Transverse colon (tissue), 4 donors: ENCODE results near the gene NKX1-1. TPM values are rescaled to one million over a fixed set of nuclear protein-coding genes. Genes with fewer than 3 reads are reported as not detected.

Experiments
- DNase-seq: peaks from one replicate; pipeline ENCODE4 v3.0.0-alpha.2; 2019
- H3K27ac ChIP-seq, 4 donors: fragments of 200-600 bp; sonication (generic); 2 replicates each; pipeline ENCODE4 v1.5.1; 2016 to 2018; ENCODE audit warnings: inconsistent platforms in 4 of 4
- H3K27me3 ChIP-seq: fragments of 200-600 bp; sonication (generic); 2 replicates; pipeline ENCODE4 v1.5.1; 2017; ENCODE audit warnings: inconsistent platforms
- H3K36me3 ChIP-seq, 4 donors: fragments of 200-600 bp; sonication (generic); 2 replicates each; pipeline ENCODE4 v1.5.1; 2017 to 2019; ENCODE audit warnings: inconsistent platforms in 4 of 4
- H3K4me1 ChIP-seq, 4 donors: fragments of 200-600 bp; sonication (generic); 2 replicates each; pipeline ENCODE4 v1.5.1; 2017 to 2020; ENCODE audit warnings: inconsistent platforms in 4 of 4
- H3K4me3 ChIP-seq, 4 donors: fragments of 200-600 bp; sonication (generic); 1 replicate in 1 of 4; 2 replicates in 3 of 4; pipeline versions ENCODE4 v1.5.1 to v1.6.1; 2017 to 2019; ENCODE audit warnings: inconsistent platforms in 4 of 4
- H3K9me3 ChIP-seq, 2 donors: fragments of 200-600 bp; sonication (generic); 2 replicates each; pipeline ENCODE4 v1.5.1; 2017 to 2019; ENCODE audit warnings: inconsistent platforms in 2 of 2
- CTCF ChIP-seq, 5 experiments: fragments of 200-600 bp in 3 of 5; fragments of 450-650 bp in 2 of 5; sonication (generic) in 3 of 5; IDR thresholded peaks; 1 replicate in 2 of 5; 2 replicates in 3 of 5; pipeline ENCODE4 v1.5.1; 2016 to 2017; ENCODE audit warnings: antibody characterized with exemption in 5 of 5, inconsistent platforms in 3 of 5, mild to moderate bottlenecking in 2 of 5, moderate library complexity in 1 of 5
- EP300 ChIP-seq: sonication (generic); formaldehyde crosslinking; IDR thresholded peaks from one replicate; pipeline ENCODE4 v1.6.1; 2017; ENCODE audit warnings: antibody characterized with exemption, low read depth
- POLR2A ChIP-seq: fragments of 450-650 bp; IDR thresholded peaks from one replicate; pipeline ENCODE4 v1.6.1; 2016; ENCODE audit warnings: antibody characterized with exemption, mild to moderate bottlenecking, moderate library complexity
- POLR2AphosphoS5 ChIP-seq, 3 donors: sonication (generic); formaldehyde crosslinking; IDR thresholded peaks; one replicate each; pipeline ENCODE4 v1.6.1; 2016; ENCODE audit warnings: antibody characterized with exemption in 3 of 3
- WGBS, 2 donors: methylation state at CpG; one replicate each; pipeline ENCODE4 v1.1.5; 2018; ENCODE audit warnings: low coverage in 1 of 2; 5-methylcytosine and 5-hydroxymethylcytosine counted together
- in situ Hi-C, 4 donors: fragments of 200-750 bp; cut with MboI; loops; one replicate each; pipeline versions ENCODE4 v1.15.0 to v1.15.1; 2017; ENCODE audit warnings: low sequenced_read_pairs in 3 of 4, low pct_ligation_motif_present in 1 of 4, low pct_unique_long_range_greater_than_20kb in 1 of 4
- intact Hi-C: fragments of 100-400 bp; cut with DNase I; formaldehyde crosslinking; loops from one replicate; pipeline ENCODE4 v1.15.1; 2023; ENCODE audit warnings: low total_unique reads
- total RNA-seq, 4 donors: library from RNA; depleted of rRNA; stranded (reverse); fragments of >200 nt; gene quantifications; one replicate each; pipeline ENCODE4 v1.1.0, GENCODE V29; 2016

Gene NKX1-1
- total RNA-seq, 4 donors from 2014 or later, result not detected

GRCh38 chr4:1400191-1400805, 5.9 kb downstream of the NKX1-1 start:
- no peak for DNase-seq
- no peak overlapping the region for H3K4me3 ChIP-seq
- no peak for TF ChIP-seq CTCF (IDR thresholded peaks at IDR 0.05)
- TF ChIP-seq EP300, result no peak
- no peak for TF ChIP-seq POLR2A
- TF ChIP-seq POLR2AphosphoS5 (IDR thresholded peaks at IDR 0.05), result no peak
- intact Hi-C loops (no loop called here), in situ Hi-C loops (no loop called here)
- peaks cover 58% of the 10 kb centered on the region for H3K27me3 ChIP-seq
- peaks cover 0 to 21% (median 2%) of the 10 kb centered on the region in 4 donors for H3K4me1 ChIP-seq
- no peak overlapping the region for H3K27ac ChIP-seq
- H3K9me3 ChIP-seq, result peaks cover 0 to 3% of the 10 kb centered on the region in 2 donors
- H3K36me3 ChIP-seq, result no peaks in the 10 kb centered on the region
- 79 to 100% methylated on average over 1 to 11 of the region's 11 CpGs for WGBS, 2 donors

DNA sequence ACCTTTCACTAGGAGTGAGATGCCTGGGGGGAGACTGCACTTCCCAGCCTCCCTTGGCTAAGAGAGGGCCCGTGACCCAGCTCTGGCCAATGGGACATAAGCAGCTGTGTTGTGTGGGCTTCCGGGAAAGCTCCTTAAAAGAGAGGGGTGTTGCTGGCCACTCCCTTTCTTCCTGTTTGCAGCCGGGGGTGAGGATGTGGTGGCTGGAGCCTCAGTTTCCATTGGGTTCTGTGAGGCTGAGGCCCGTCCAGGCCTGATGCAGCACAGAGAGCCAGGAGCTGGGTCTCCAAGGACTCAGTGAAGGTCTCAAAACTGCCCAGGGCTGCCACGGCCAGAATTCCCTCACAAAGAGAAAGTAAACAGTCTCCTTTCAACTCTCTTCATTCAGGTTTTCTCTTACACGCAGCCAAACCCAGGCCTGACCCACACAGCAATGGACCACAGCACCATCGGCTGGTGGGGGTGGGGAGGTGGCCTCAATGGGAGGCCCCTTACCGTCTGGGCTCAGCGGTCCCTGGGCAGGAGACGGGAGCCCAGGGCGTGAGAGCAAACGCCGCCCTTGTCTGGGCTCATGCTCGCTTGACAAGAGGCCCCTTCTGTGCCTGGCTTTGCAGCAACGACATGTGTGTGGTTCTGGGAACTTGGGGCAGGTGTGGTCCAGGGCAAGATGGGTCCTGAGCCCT, 6.6 kb downstream of the NKX1-1 start:
- intact Hi-C loops, result no loop called here

DNA sequence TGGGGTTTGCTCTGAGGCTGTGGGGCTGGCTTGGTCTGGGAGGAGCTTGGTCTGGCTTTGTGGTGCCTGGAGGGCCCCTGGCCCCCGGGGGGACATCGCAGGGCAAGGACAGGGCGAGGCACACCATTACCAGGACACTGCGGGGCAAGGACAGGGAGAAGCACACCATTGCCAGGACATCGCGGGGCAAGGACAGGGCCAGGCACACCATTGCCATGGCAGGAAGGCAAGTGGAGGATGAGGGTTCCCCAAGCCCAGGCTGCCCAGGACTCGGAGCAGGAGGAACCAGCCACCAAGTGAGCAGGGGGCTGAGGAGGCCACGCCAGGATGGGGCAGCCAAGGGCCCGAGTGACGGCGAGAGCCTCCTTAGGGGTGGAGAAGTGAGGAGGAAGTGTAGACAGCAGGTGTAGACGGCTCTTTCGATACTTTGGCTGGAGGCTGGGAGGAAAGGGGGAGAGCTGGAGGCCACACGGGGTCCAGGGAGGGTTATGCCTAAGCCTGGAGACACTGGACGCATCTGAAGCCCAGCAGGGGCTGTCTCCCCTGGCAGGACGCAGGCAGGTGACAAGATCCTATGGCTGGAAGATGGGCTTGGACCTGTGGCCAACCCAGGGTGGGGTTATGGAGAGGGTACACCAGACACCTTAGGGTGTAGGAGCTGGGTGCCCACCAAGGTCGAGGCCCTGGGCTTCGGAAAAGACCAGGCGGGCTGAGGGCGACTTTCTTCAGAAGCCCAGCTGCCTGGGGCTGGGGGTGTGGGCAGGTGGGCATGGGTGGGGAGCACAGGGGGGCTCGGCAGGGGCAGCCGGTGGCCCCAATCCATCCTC, 7.3 kb downstream of the NKX1-1 start:
- DNase-seq, result no peak
- intact Hi-C loops (no loop called here), in situ Hi-C loops (no loop called here)
- H3K9me3 ChIP-seq, result peaks cover 0 to 3% of the 10 kb centered on the region in 2 donors
- H3K27me3 ChIP-seq, result peaks cover 44% of the 10 kb centered on the region
- no peak overlapping the region for H3K27ac ChIP-seq
- H3K4me1 ChIP-seq, result peaks cover 0 to 12% (median 2%) of the 10 kb centered on the region in 4 donors
- no peak overlapping the region for H3K4me3 ChIP-seq
- WGBS, 2 donors, result 93 to 96% methylated on average over 5 to 19 of the region's 22 CpGs
- no peak for TF ChIP-seq CTCF (IDR thresholded peaks at IDR 0.05)
- peaks cover 0 to 4% (median 0%) of the 10 kb centered on the region in 4 donors for H3K36me3 ChIP-seq

More for the DNA sequence above, 6.6 kb downstream of the NKX1-1 start:
- H3K36me3 ChIP-seq, result no peaks in the 10 kb centered on the region
- H3K4me1 ChIP-seq, result peaks cover 0 to 20% (median 2%) of the 10 kb centered on the region in 4 donors
- DNase-seq, result no peak
- no peak overlapping the region for H3K27ac ChIP-seq
- TF ChIP-seq CTCF (IDR thresholded peaks at IDR 0.05) (no peak), POLR2A (no peak), EP300 (no peak), POLR2AphosphoS5 (IDR thresholded peaks at IDR 0.05) (no peak)
- peaks cover 0 to 3% of the 10 kb centered on the region in 2 donors for H3K9me3 ChIP-seq
- H3K4me3 ChIP-seq, result no peak overlapping the region
- H3K27me3 ChIP-seq, result peaks cover 52% of the 10 kb centered on the region
- in situ Hi-C loops, result no loop called here
- WGBS, 2 donors, result 86% methylated on average over 15 of the region's 15 CpGs; no CpG with 5 or more reads in 1 of the 2 donors

- H3K4me1 ChIP-seq, result no peaks in the 10 kb centered on the region
- no peak overlapping the region for H3K4me3 ChIP-seq
- H3K36me3 ChIP-seq, result peaks cover 0 to 18% (median 3%) of the 10 kb centered on the region in 4 donors
- no peak overlapping the region for H3K27ac ChIP-seq
- peaks cover 25% of the 10 kb centered on the region for H3K27me3 ChIP-seq
- in situ Hi-C loops (no loop called here), intact Hi-C loops (no loop called here)
- no peak for DNase-seq
- H3K9me3 ChIP-seq, result peaks cover 0 to 3% of the 10 kb centered on the region in 2 donors
- TF ChIP-seq EP300 (no peak), CTCF (IDR thresholded peaks at IDR 0.05) (no peak), POLR2A (no peak), POLR2AphosphoS5 (IDR thresholded peaks at IDR 0.05) (no peak)
- WGBS, 2 donors, result 100% methylated on average over 5 of the region's 11 CpGs; no CpG with 5 or more reads in 1 of the 2 donors
Measured at GRCh38 chr4:1396806-1397455, 9.3 kb downstream of the NKX1-1 start.
